Measurements from ENCODE around the gene NHSL2.

- TF ChIP-seq POLR2A (IDR thresholded peaks at IDR 0.05; ENCODE audit: low read depth, low read length) (no peak), POLR2AphosphoS5 (IDR thresholded peaks at IDR 0.05; ENCODE audit: low read depth, low read length) (no peak)
Observed at GRCh38 chrX:72141372-72142004, 230.8 kb downstream of the NHSL2 start.
